SK-N-SH (cell line): Measurements from ENCODE around the gene AGGF1. TPM values are rescaled to one million over a fixed set of nuclear protein-coding genes. Genes with fewer than 3 reads are reported as not detected.

ENCODE experiments used
- CTCF ChIA-PET: fragments of 300-600, 350-600 bp; formaldehyde crosslinking; extraction: SDS; loops from one replicate; lab custom pipeline; 2021; lab: Yijun Ruan, JAX
- POLR2A ChIA-PET: fragments of 350-600 bp; sonication (Branson Sonifier 250); formaldehyde crosslinking; extraction: SDS; loops from one replicate; lab custom pipeline; 2020; ENCODE audit warnings: antibody characterized with exemption, inconsistent platforms; lab: Yijun Ruan, JAX
- DNase-seq: peaks from one replicate; pipeline ENCODE4 v3.0.0; 2012
- H2AFZ ChIP-seq: fragments of 200-600 bp; sonication (generic); 2 replicates; pipeline ENCODE4 v1.8.1; 2016; ENCODE audit warnings: antibody characterized with exemption, mild to moderate bottlenecking, low read depth
- H3F3A ChIP-seq: fragments of 200-600 bp; sonication (generic); replicated peaks from 2 replicates; pipeline ENCODE3; 2016; ENCODE audit warnings: antibody characterized with exemption, mild to moderate bottlenecking; ENCODE audit not compliant: insufficient read depth
- H3K27ac ChIP-seq, 2 experiments: fragments of 200-500 bp in 1 of 2; fragments of 200-600 bp in 1 of 2; sonication (Bioruptor generic) in 1 of 2; sonication (generic), shearing (Covaris generic) in 1 of 2; 2 replicates each; pipeline versions ENCODE4 v1.5.1 to v1.6.1; 2014 to 2016; ENCODE audit warnings: low read depth in 2 of 2, inconsistent platforms in 1 of 2, low read length in 1 of 2, mild to moderate bottlenecking in 1 of 2, mixed read lengths in 1 of 2
- H3K27me3 ChIP-seq: fragments of 200-600 bp; sonication (generic), shearing (Covaris generic); 2 replicates; pipeline ENCODE4 v1.6.1; 2016; ENCODE audit warnings: mixed run types; ENCODE audit not compliant: insufficient read depth
- H3K36me3 ChIP-seq, 2 experiments: fragments of 200-500 bp in 1 of 2; fragments of 200-600 bp in 1 of 2; sonication (Bioruptor generic) in 1 of 2; sonication (generic) in 1 of 2; replicated peaks in 1 of 2; 2 replicates each; pipeline versions ENCODE3 to v1.5.1; 2014 to 2016; ENCODE audit warnings: low read length in 1 of 2, mild to moderate bottlenecking in 1 of 2; ENCODE audit not compliant: insufficient read depth in 2 of 2, control insufficient read depth in 1 of 2
- H3K4me1 ChIP-seq, 2 experiments: fragments of 200-500 bp in 1 of 2; fragments of 200-600 bp in 1 of 2; sonication (Bioruptor generic) in 1 of 2; sonication (generic), shearing (Covaris generic) in 1 of 2; 2 replicates each; pipeline versions ENCODE4 v1.5.1 to v1.6.1; 2014 to 2016; ENCODE audit warnings: low read depth in 1 of 2, low read length in 1 of 2, mixed run types in 1 of 2; ENCODE audit not compliant: insufficient read depth in 2 of 2, control insufficient read depth in 1 of 2
- H3K4me2 ChIP-seq: fragments of 200-600 bp; sonication (generic), shearing (Covaris generic); 2 replicates; pipeline ENCODE4 v1.6.1; 2017; ENCODE audit warnings: mixed run types
- H3K4me3 ChIP-seq, 2 experiments: fragments of 200-500 bp in 1 of 2; fragments of 200-600 bp in 1 of 2; sonication (Bioruptor generic) in 1 of 2; sonication (generic), shearing (Covaris generic) in 1 of 2; 2 replicates each; pipeline versions ENCODE4 v1.5.1 to v1.8.1; 2014 to 2016; ENCODE audit warnings: low read depth in 2 of 2, inconsistent platforms in 1 of 2, low read length in 1 of 2, mild to moderate bottlenecking in 1 of 2, mixed read lengths in 1 of 2, moderate library complexity in 1 of 2
- H3K79me2 ChIP-seq: fragments of 200-600 bp; sonication (generic); 2 replicates; pipeline ENCODE4 v1.8.1; 2017; ENCODE audit warnings: mild to moderate bottlenecking; ENCODE audit not compliant: insufficient read depth
- H3K9ac ChIP-seq: fragments of 200-600 bp; sonication (generic); 2 replicates; pipeline ENCODE4 v1.6.1; 2017; ENCODE audit warnings: mixed run types
- H3K9me2 ChIP-seq: fragments of 200-600 bp; sonication (generic); 2 replicates; pipeline ENCODE4 v1.6.1; 2017; ENCODE audit warnings: mixed run types
- H3K9me3 ChIP-seq: fragments of 200-600 bp; sonication (generic); 2 replicates; pipeline ENCODE4 v1.6.1; 2017; ENCODE audit warnings: mixed run types, mild to moderate bottlenecking, moderate library complexity
- H4K20me1 ChIP-seq: fragments of 200-600 bp; sonication (generic); 2 replicates; pipeline ENCODE4 v1.6.1; 2017; ENCODE audit warnings: mild to moderate bottlenecking, mixed run types; ENCODE audit not compliant: insufficient read depth
- CHD2 ChIP-seq: fragments of 150-350 bp; IDR thresholded peaks from 2 replicates; pipeline ENCODE4 v1.6.1; 2018; ENCODE audit warnings: low read length; ENCODE audit not compliant: partially characterized antibody
- CTCF ChIP-seq: fragments of 200-600 bp; sonication (generic); IDR thresholded peaks from 2 replicates; pipeline ENCODE4 v1.6.1; 2017; ENCODE audit warnings: antibody characterized with exemption, mild to moderate bottlenecking, moderate library complexity
- ELF1 ChIP-seq: IDR thresholded peaks from 2 replicates; pipeline ENCODE4 v1.4.0; 2012
- EP300 ChIP-seq, 2 experiments: IDR thresholded peaks; 2 replicates each; pipeline versions ENCODE4 v1.4.0 to v1.6.1; 2012; ENCODE audit warnings: borderline replicate concordance in 1 of 2, low read depth in 1 of 2, low read length in 1 of 2
- EZH2phosphoT487 ChIP-seq: fragments of 200-600 bp; sonication (generic); IDR thresholded peaks from 2 replicates; pipeline ENCODE4 v1.6.1; 2017; ENCODE audit warnings: low read depth, mixed run types, mild to moderate bottlenecking, antibody characterized with exemption, moderate library complexity, borderline replicate concordance
- FOXJ3 ChIP-seq: sonication (generic); formaldehyde crosslinking; IDR thresholded peaks from 2 replicates; pipeline ENCODE4 v1.5.1; 2020; ENCODE audit warnings: mild to moderate bottlenecking, missing genetic modification reagents
- FOXM1 ChIP-seq: IDR thresholded peaks from 2 replicates; pipeline ENCODE4 v1.4.0; 2012; ENCODE audit warnings: low read depth, mild to moderate bottlenecking
- GABPA ChIP-seq: IDR thresholded peaks from 2 replicates; pipeline ENCODE4 v1.4.0; 2012; ENCODE audit warnings: low read depth, mild to moderate bottlenecking
- JUND ChIP-seq: IDR thresholded peaks from 2 replicates; pipeline ENCODE4 v1.4.0; 2012
- MEF2A ChIP-seq: IDR thresholded peaks from 2 replicates; pipeline ENCODE4 v1.4.0; 2012; ENCODE audit warnings: low read depth, borderline replicate concordance
- NFIC ChIP-seq: IDR thresholded peaks from 2 replicates; pipeline ENCODE4 v1.4.0; 2012; ENCODE audit warnings: borderline replicate concordance
- NRF1 ChIP-seq: IDR thresholded peaks from 2 replicates; pipeline ENCODE4 v1.6.1; 2012; ENCODE audit warnings: low read depth, mild to moderate bottlenecking, low read length
- RCOR1 ChIP-seq: fragments of 150-350 bp; IDR thresholded peaks from 2 replicates; pipeline ENCODE4 v1.6.1; 2017; ENCODE audit warnings: antibody characterized with exemption, low read length
- REST ChIP-seq: IDR thresholded peaks from 2 replicates; pipeline ENCODE4 v1.6.1; 2012; ENCODE audit warnings: mild to moderate bottlenecking, low read depth, low read length, moderate library complexity
- TAF1 ChIP-seq: IDR thresholded peaks from 2 replicates; pipeline ENCODE4 v1.6.1; 2012; ENCODE audit warnings: low read depth, mild to moderate bottlenecking, low read length, moderate library complexity, borderline replicate concordance
- TCF12 ChIP-seq: IDR thresholded peaks from 2 replicates; pipeline ENCODE4 v1.4.0; 2012
- TEAD4 ChIP-seq: IDR thresholded peaks from 2 replicates; pipeline ENCODE4 v1.4.0; 2012; ENCODE audit warnings: mild to moderate bottlenecking, borderline replicate concordance; ENCODE audit not compliant: insufficient read depth
- USF1 ChIP-seq: IDR thresholded peaks from 2 replicates; pipeline ENCODE4 v1.4.0; 2012; ENCODE audit warnings: low read depth, borderline replicate concordance
- USF2 ChIP-seq: fragments of 150-350 bp; IDR thresholded peaks from 2 replicates; pipeline ENCODE4 v1.6.1; 2017; ENCODE audit warnings: antibody characterized with exemption, low read length, low read depth, borderline replicate concordance
- WGBS: methylation state at CpG from one replicate; pipeline ENCODE4 v1.1.6; 2017; ENCODE audit warnings: low lambda C conversion rate; 5-methylcytosine and 5-hydroxymethylcytosine counted together
- polyA plus RNA-seq, 3 experiments: library from polyadenylated mRNA; depleted of rRNA; stranded (reverse); fragments of >200 nt; gene quantifications; 2 replicates each; pipeline ENCODE4 v1.2.3, GENCODE V29; 2012

Gene AGGF1
- polyA plus RNA-seq, 1 of the 3 experiments (the other 2 are of a cell fraction) = 9.8 TPM

- TF ChIP-seq CHD2 = no peak
- TF ChIP-seq, all 33 proteins: peak for 0
Observed at GRCh38 chr5:77064040-77064439, 33.8 kb downstream of the AGGF1 start (continued).

GRCh38 chr5:77065256-77065655, 35.1 kb downstream of the AGGF1 start:
- POLR2A ChIA-PET = no interaction called here
- H3K4me1 ChIP-seq = no peaks in the 10 kb centered on the region
- H3K4me3 ChIP-seq = no peak overlapping the region
- H3K9me3 ChIP-seq = no peaks in the 10 kb centered on the region
- WGBS = 96% methylated on average over 3 of the region's 3 CpGs
- TF ChIP-seq USF1 (no peak), GABPA (no peak), FOXM1 (no peak), CHD2 (no peak), TEAD4 (no peak)
- H3K27ac ChIP-seq = no peak overlapping the region
- no peak overlapping the region for H3K9ac ChIP-seq
- H3F3A ChIP-seq = no peaks in the 10 kb centered on the region
- CTCF ChIA-PET = interaction anchor here (1.1 to 6.4 kb wide), 2 partner anchors 12 to 13 kb away, joined by 3 to 44 read pairs; no protein-coding TSS in a partner anchor
- no peaks in the 10 kb centered on the region for H3K27me3 ChIP-seq
- H3K9me2 ChIP-seq = no peaks in the 10 kb centered on the region
- no peaks in the 10 kb centered on the region for H3K79me2 ChIP-seq
- no peak overlapping the region for H2AFZ ChIP-seq
- H3K36me3 ChIP-seq = peaks cover 66 to 84% of the 10 kb centered on the region in 2 experiments
- DNase-seq = no peak
- no peak overlapping the region for H3K4me2 ChIP-seq
- no peaks in the 10 kb centered on the region for H4K20me1 ChIP-seq

GRCh38 chr5:77066184-77066583, 36.0 kb downstream of the AGGF1 start:
- DNase-seq = no peak
- no peaks in the 10 kb centered on the region for H3K27me3 ChIP-seq
- no peak for TF ChIP-seq USF2
- TF ChIP-seq NRF1 = no peak
- TF ChIP-seq FOXM1 = no peak
- no peak for TF ChIP-seq FOXJ3
- TF ChIP-seq REST = no peak
- TF ChIP-seq JUND = no peak
- no peak for TF ChIP-seq CTCF
- no peak for TF ChIP-seq TCF12
- no peak for TF ChIP-seq EZH2phosphoT487
- no peak for TF ChIP-seq USF1
- TF ChIP-seq ELF1 = no peak
- TF ChIP-seq RCOR1 = no peak
- no peak for TF ChIP-seq TEAD4
- TF ChIP-seq MEF2A = no peak
- TF ChIP-seq NFIC = no peak
- no peak for TF ChIP-seq TAF1
- TF ChIP-seq EP300 (IDR thresholded peaks at IDR 0.05; ENCODE audit: borderline replicate concordance in 1 of 2, low read depth in 1 of 2, low read length in 1 of 2) = no peak

More at GRCh38 chr5:77066184-77066583, 36.0 kb downstream of the AGGF1 start:
- CTCF ChIA-PET = interaction anchor here (6.4 kb wide), 1 partner anchor 12 kb away, joined by 44 read pairs; no protein-coding TSS in a partner anchor
- Histone ChIP-seq H3F3A (no peaks in the 10 kb centered on the region), H3K36me3 (peaks cover 57 to 81% of the 10 kb centered on the region in 2 experiments), H3K4me2 (no peak overlapping the region), H3K27ac (no peak overlapping the region), H4K20me1 (no peaks in the 10 kb centered on the region), H3K9me2 (no peaks in the 10 kb centered on the region), H3K9ac (no peak overlapping the region), H3K79me2 (no peaks in the 10 kb centered on the region), H3K4me3 (no peak overlapping the region), H2AFZ (no peak overlapping the region), H3K9me3 (no peaks in the 10 kb centered on the region), H3K4me1 (no peaks in the 10 kb centered on the region)
- WGBS = 100% methylated on average over 1 of the region's 1 CpG
- POLR2A ChIA-PET = no interaction called here
